ENCODE measurements around the gene TEX54. TPM values are rescaled to one million over a fixed set of nuclear protein-coding genes. Genes with fewer than 3 reads are reported as not detected.
A peak's percentile ranks its signal among the peaks of the same experiment; 100 is the strongest.

Gene TEX54
- polyA plus RNA-seq, 1 donor (not counting 4 experiments of a cell fraction or from before 2014, with no cell fraction given): not detected

GRCh38 chr11:62858201-62858600, 25.6 kb upstream of the TEX54 start:
- Histone ChIP-seq H3K9ac (ENCODE audit: control insufficient read depth, extremely low read depth, insufficient read depth, low read length) (peak overlapping the region; percentile 94), H3K27me3 (ENCODE audit: control insufficient read depth, extremely low read depth, insufficient read depth, low read length) (no peaks in the 10 kb centered on the region), H3K79me2 (ENCODE audit: control insufficient read depth, insufficient read depth, low read length) (peaks cover 41% of the 10 kb centered on the region), H2AFZ (ENCODE audit: control insufficient read depth, low read length) (no peak overlapping the region), H3K27ac (ENCODE audit: control insufficient read depth, insufficient read depth, low read length) (peak overlapping the region; percentile 43), H3K4me1 (ENCODE audit: control insufficient read depth, extremely low read depth, insufficient read depth, low read length) (peaks cover 41% of the 10 kb centered on the region), H3K36me3 (ENCODE audit: control insufficient read depth in 2 of 2, extremely low read depth in 1 of 2, insufficient read depth in 2 of 2, low read length in 2 of 2) (peaks cover 11 to 23% of the 10 kb centered on the region in 2 experiments), H4K20me1 (ENCODE audit: control insufficient read depth, extremely low read depth, insufficient read depth, low read length) (peaks cover 22% of the 10 kb centered on the region), H3K9me3 (ENCODE audit: control insufficient read depth, low read depth, low read length) (no peaks in the 10 kb centered on the region), H3K4me2 (ENCODE audit: control insufficient read depth, extremely low read depth, insufficient read depth, low read depth, low read length) (peak overlapping the region; percentile 98), H3K9me1 (ENCODE audit: control insufficient read depth, extremely low read depth, insufficient read depth, low read length) (no peaks in the 10 kb centered on the region), H3K4me3 (ENCODE audit: control insufficient read depth in 2 of 3, extremely low read depth in 1 of 3, insufficient read depth in 2 of 3, low read depth in 1 of 3, low read length in 3 of 3) (peak overlapping the region in 2 of 3 experiments; percentile 3 to 100)
- TF ChIP-seq EZH2 (IDR thresholded peaks at IDR 0.05; ENCODE audit: low read length): no peak
- TF ChIP-seq CTCF (optimal IDR thresholded peaks at IDR 0.05 in 1 of 3, IDR thresholded peaks at IDR 0.05 in 1 of 3, conservative IDR thresholded peaks at IDR 0.05 in 1 of 3; ENCODE audit: extremely low read depth in 1 of 3, insufficient read depth in 2 of 3, low read length in 3 of 3): no peak
- no peak for DNase-seq (ENCODE audit: low read depth, low spot score)
- FAIRE-seq: no peak
- dilution Hi-C loops (cut with MboI; ENCODE audit: extremely low pct_ligation_motif_present, low sequenced_read_pairs): no loop called here

DNA sequence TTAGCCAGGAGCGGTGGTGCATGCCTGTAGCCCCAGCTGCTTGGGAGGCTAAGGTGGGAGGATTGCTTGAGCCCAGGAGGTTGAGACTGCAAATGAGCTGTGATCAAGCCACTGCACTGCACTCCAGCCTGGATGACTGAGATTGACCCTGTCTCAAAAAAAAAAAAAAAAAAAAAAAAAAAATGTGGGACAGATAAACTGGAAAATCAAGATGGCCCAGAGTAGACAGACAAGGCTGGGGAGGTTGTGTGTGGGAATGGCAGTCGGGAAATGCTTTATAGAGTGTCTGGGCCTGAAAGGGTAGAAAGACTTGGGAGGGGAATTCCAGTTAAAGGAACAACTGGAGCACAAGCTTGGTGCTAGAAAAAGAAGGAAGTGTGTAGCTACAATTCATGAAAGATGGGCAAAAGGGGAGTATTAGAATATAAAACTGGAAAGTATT, 24.9 kb upstream of the TEX54 start:
- DNase-seq (ENCODE audit: low read depth, low spot score): no peak

More for the DNA sequence above, 24.9 kb upstream of the TEX54 start:
- peak overlapping the region; percentile 94 for H3K9ac ChIP-seq (ENCODE audit: control insufficient read depth, extremely low read depth, insufficient read depth, low read length)
- peak overlapping the region; percentile 98 for H3K4me2 ChIP-seq (ENCODE audit: control insufficient read depth, extremely low read depth, insufficient read depth, low read depth, low read length)
- H4K20me1 ChIP-seq (ENCODE audit: control insufficient read depth, extremely low read depth, insufficient read depth, low read length): peaks cover 23% of the 10 kb centered on the region
- H3K36me3 ChIP-seq (ENCODE audit: control insufficient read depth in 2 of 2, extremely low read depth in 1 of 2, insufficient read depth in 2 of 2, low read length in 2 of 2): peaks cover 16 to 27% of the 10 kb centered on the region in 2 experiments
- no peaks in the 10 kb centered on the region for H3K27me3 ChIP-seq (ENCODE audit: control insufficient read depth, extremely low read depth, insufficient read depth, low read length)
- FAIRE-seq: no peak
- no peak for TF ChIP-seq EZH2 (IDR thresholded peaks at IDR 0.05; ENCODE audit: low read length)
- TF ChIP-seq CTCF (optimal IDR thresholded peaks at IDR 0.05 in 1 of 3, IDR thresholded peaks at IDR 0.05 in 1 of 3, conservative IDR thresholded peaks at IDR 0.05 in 1 of 3; ENCODE audit: extremely low read depth in 1 of 3, insufficient read depth in 2 of 3, low read length in 3 of 3): no peak
- dilution Hi-C loops (cut with MboI; ENCODE audit: extremely low pct_ligation_motif_present, low sequenced_read_pairs): no loop called here
- H3K27ac ChIP-seq (ENCODE audit: control insufficient read depth, insufficient read depth, low read length): peak overlapping the region; percentile 43
- H3K4me3 ChIP-seq (ENCODE audit: control insufficient read depth in 2 of 3, extremely low read depth in 1 of 3, insufficient read depth in 2 of 3, low read depth in 1 of 3, low read length in 3 of 3): peak overlapping the region in 2 of 3 experiments; percentile 3 to 100
- no peaks in the 10 kb centered on the region for H3K9me3 ChIP-seq (ENCODE audit: control insufficient read depth, low read depth, low read length)
- H3K4me1 ChIP-seq (ENCODE audit: control insufficient read depth, extremely low read depth, insufficient read depth, low read length): peaks cover 39% of the 10 kb centered on the region
- no peak overlapping the region for H2AFZ ChIP-seq (ENCODE audit: control insufficient read depth, low read length)
- peaks cover 40% of the 10 kb centered on the region for H3K79me2 ChIP-seq (ENCODE audit: control insufficient read depth, insufficient read depth, low read length)
- H3K9me1 ChIP-seq (ENCODE audit: control insufficient read depth, extremely low read depth, insufficient read depth, low read length): no peaks in the 10 kb centered on the region
